A673 (cell line): ENCODE data around the gene CD300A. TPM values are rescaled to one million over a fixed set of nuclear protein-coding genes. Genes with fewer than 3 reads are reported as not detected.
"Not testable (repeated sequence)": the region's sequence is repeated elsewhere in the genome, so short reads cannot be mapped to it uniquely, and the experiment has no call there.

Source experiments
- BruUV-seq: library from RNA; stranded (reverse); fragments of 400-500 nt; replicated peaks from 2 replicates; lab custom pipeline; 2021; lab: Mats Ljungman, UMichigan
- CTCF ChIA-PET: fragments of 300-600 bp; sonication (Branson Sonifier 250); formaldehyde crosslinking; loops from one replicate; lab custom pipeline; 2022; ENCODE audit warnings: antibody characterized with exemption; lab: Charles Lee
- POLR2A ChIA-PET: fragments of 300-600 bp; sonication (Branson Sonifier 250); formaldehyde crosslinking; loops from one replicate; lab custom pipeline; 2022; ENCODE audit warnings: antibody characterized with exemption; ENCODE audit not compliant: low non-redundant PET; lab: Charles Lee
- DNase-seq: peaks from one replicate; pipeline ENCODE4 v3.0.0-alpha.2; 2015; ENCODE audit warnings: low spot score
- H3K27ac ChIP-seq: fragments of 200-600 bp; sonication (generic); 2 replicates; pipeline ENCODE4 v1.5.1; 2016; ENCODE audit warnings: mixed run types, low read depth, mild to moderate bottlenecking, mixed read lengths, antibody characterized with exemption, low read length; ENCODE audit not compliant: poor library complexity, severe bottlenecking
- H3K27me3 ChIP-seq: fragments of 200-600 bp; sonication (generic); replicated peaks from 2 replicates; pipeline ENCODE4 v1.6.1; 2017; ENCODE audit warnings: mixed run types, low read depth, mild to moderate bottlenecking, mixed read lengths, antibody characterized with exemption, low read length; ENCODE audit not compliant: insufficient read depth, poor library complexity
- H3K36me3 ChIP-seq: fragments of 200-600 bp; sonication (generic); 2 replicates; pipeline ENCODE4 v1.6.1; 2016; ENCODE audit warnings: mixed run types, mild to moderate bottlenecking, mixed read lengths, antibody characterized with exemption, low read length; ENCODE audit not compliant: insufficient read depth, poor library complexity, severe bottlenecking
- H3K4me1 ChIP-seq: fragments of 200-600 bp; sonication (generic); 2 replicates; pipeline ENCODE4 v1.6.1; 2017; ENCODE audit warnings: mixed run types, mild to moderate bottlenecking, mixed read lengths, antibody characterized with exemption, low read length; ENCODE audit not compliant: insufficient read depth, poor library complexity, severe bottlenecking
- H3K4me3 ChIP-seq: fragments of 200-600 bp; sonication (generic); 2 replicates; pipeline ENCODE4 v1.5.1; 2016; ENCODE audit warnings: low read depth, mixed run types, mild to moderate bottlenecking, mixed read lengths, low read length; ENCODE audit not compliant: poor library complexity, severe bottlenecking
- H3K9me3 ChIP-seq: fragments of 200-600 bp; sonication (generic); 2 replicates; pipeline ENCODE4 v1.6.1; 2016; ENCODE audit warnings: mixed run types, low read depth, mild to moderate bottlenecking, mixed read lengths, antibody characterized with exemption, low read length; ENCODE audit not compliant: poor library complexity, severe bottlenecking
- CTCF ChIP-seq: fragments of 300-800, 200-600 bp; sonication (generic); conservative IDR thresholded peaks from 2 replicates; pipeline ENCODE4 v1.5.1; 2017; ENCODE audit warnings: low read depth, mild to moderate bottlenecking, antibody characterized with exemption, low read length, moderate library complexity, mixed read lengths
- EZH2 ChIP-seq: fragments of 200-600 bp; sonication (generic); IDR thresholded peaks from 2 replicates; pipeline ENCODE4 v1.6.1; 2017; ENCODE audit warnings: borderline replicate concordance, low read depth, mild to moderate bottlenecking, mixed read lengths, antibody characterized with exemption, low read length; ENCODE audit not compliant: poor library complexity, severe bottlenecking
- intact Hi-C: fragments of 100-400 bp; cut with micrococcal nuclease; formaldehyde crosslinking; loops from one replicate; pipeline ENCODE4 v1.10.0; 2022; ENCODE audit not compliant: unreplicated experiment
- total RNA-seq: library from RNA; stranded (reverse); gene quantifications from 2 replicates; pipeline ENCODE4 v1.2.3, GENCODE V29; 2021

Gene CD300A
- total RNA-seq, 1 experiment from 2014 or later: not detected

DNA sequence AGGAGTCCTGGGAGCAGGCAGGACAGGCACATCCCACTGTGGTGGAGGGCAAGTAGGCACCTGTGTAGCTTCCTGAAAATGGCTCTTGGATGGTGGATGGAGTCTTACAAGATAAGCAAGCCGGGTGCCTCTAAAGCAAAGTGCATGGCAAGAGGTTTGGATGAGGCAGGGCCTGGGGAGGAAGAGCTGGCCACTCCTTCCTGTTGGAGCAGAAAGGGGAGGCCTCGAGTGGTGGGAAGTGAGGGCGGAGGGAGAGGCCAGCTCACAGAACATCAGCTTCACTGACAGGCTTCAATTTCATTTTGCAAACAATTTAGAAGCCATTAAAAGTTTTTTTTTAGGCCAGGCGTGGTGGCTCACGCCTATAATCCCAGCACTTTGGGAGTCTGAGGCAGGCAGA, 31.0 kb downstream of the CD300A start:
- Histone ChIP-seq H3K36me3 (no peaks in the 10 kb centered on the region), H3K4me3 (no peak overlapping the region), H3K4me1 (no peaks in the 10 kb centered on the region), H3K9me3 (no peaks in the 10 kb centered on the region), H3K27ac (no peak overlapping the region), H3K27me3 (peaks cover 3% of the 10 kb centered on the region)
- ChIA-PET CTCF (no interaction called here), POLR2A (no interaction called here)
- BruUV-seq: no TSS peak
- DNase-seq: no peak
- TF ChIP-seq EZH2 (no peak), CTCF (no peak)
- intact Hi-C loops: no loop called here

DNA sequence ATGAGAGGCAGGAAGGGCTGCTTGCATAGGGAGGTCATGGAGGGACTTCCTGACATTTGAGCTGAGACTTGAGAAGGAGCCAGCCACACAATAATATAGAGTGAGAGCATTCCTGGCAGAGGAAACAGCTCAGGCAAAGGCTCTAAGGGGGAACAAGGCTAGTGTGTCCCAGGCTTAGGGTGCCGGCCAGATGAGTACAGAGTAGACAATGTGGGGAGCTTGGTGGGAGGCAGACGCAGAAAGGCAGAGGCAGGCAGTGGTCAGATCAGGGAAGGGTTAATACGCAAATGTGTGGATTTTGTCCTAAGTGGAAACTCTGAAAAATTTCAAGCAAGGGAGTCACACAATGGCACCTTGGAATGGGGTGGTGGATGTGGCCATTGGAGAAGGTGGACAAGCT, 33.6 kb downstream of the CD300A start:
- Histone ChIP-seq H3K27ac (no peak overlapping the region), H3K9me3 (no peaks in the 10 kb centered on the region), H3K27me3 (peaks cover 5% of the 10 kb centered on the region), H3K36me3 (no peaks in the 10 kb centered on the region), H3K4me3 (no peak overlapping the region), H3K4me1 (no peaks in the 10 kb centered on the region)
- intact Hi-C loops: no loop called here
- CTCF ChIA-PET: no interaction called here
- no peak for DNase-seq
- no TSS peak for BruUV-seq
- POLR2A ChIA-PET: interaction anchor here (0.5 kb wide), 1 partner anchor 137 kb away, joined by 3 read pairs; no protein-coding TSS in a partner anchor
- no peak for TF ChIP-seq CTCF
- TF ChIP-seq EZH2: no peak

DNA sequence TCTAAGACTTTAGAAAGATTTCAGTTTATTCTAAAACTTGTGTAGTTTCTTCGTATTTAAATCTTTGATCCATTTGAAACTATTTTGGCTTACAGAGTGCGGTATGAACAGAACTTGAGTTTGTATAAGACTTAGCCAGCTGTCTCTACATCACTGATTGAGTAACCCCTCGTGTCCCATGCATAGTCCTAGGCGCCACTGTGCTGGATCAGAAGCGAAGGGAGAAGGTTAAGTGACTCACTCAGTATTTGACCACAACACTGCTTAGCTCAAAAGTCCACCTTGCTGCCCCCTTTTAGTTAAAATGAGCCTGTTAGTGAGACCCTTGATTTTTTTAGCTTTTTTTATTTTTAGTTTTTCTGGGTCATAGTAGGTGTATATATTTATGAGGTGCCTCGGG, 36.4 kb downstream of the CD300A start:
- Histone ChIP-seq H3K4me3 (no peak overlapping the region), H3K9me3 (no peaks in the 10 kb centered on the region), H3K27ac (no peak overlapping the region), H3K27me3 (peaks cover 9% of the 10 kb centered on the region), H3K36me3 (no peaks in the 10 kb centered on the region), H3K4me1 (no peaks in the 10 kb centered on the region)
- no TSS peak for BruUV-seq
- no peak for DNase-seq
- no peak for TF ChIP-seq CTCF
- no peak for TF ChIP-seq EZH2
- intact Hi-C loops: no loop called here
- ChIA-PET CTCF (interaction anchor here (0.6 kb wide), 1 partner anchor 11 kb away, joined by 5 read pairs; no protein-coding TSS in a partner anchor), POLR2A (interaction anchor here (0.6 kb wide), 1 partner anchor 395 kb away, joined by 5 read pairs; no protein-coding TSS in a partner anchor)

DNA sequence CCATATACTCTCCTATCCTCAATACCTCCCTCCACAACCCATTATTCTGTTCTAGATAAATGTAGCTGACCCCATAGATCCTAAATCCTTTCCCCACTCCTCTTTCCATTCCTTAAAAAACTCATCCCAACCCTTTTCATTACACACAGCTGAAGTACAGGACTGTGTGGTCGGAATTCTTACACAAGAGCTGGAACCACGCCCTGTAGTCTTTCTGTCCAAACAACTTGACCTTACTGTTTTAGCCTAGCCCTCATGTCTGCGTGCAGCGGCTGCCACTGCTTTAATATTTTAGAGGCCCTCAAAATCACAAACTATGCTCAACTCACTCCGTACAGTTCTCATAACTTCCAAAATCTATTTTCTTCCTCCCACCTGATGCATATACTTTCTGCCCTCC, 37.5 kb downstream of the CD300A start:
- intact Hi-C loops, H3K27me3 ChIP-seq, H3K36me3 ChIP-seq, POLR2A ChIA-PET, DNase-seq, H3K27ac ChIP-seq, H3K4me3 ChIP-seq, H3K4me1 ChIP-seq, BruUV-seq, H3K9me3 ChIP-seq, CTCF ChIA-PET: not testable (repeated sequence)
